Measurements from ENCODE around the gene UBR4.
"Not testable (repeated sequence)": the region's sequence is repeated elsewhere in the genome, so short reads cannot be mapped to it uniquely, and the experiment has no call there.

Gene UBR4

DNA sequence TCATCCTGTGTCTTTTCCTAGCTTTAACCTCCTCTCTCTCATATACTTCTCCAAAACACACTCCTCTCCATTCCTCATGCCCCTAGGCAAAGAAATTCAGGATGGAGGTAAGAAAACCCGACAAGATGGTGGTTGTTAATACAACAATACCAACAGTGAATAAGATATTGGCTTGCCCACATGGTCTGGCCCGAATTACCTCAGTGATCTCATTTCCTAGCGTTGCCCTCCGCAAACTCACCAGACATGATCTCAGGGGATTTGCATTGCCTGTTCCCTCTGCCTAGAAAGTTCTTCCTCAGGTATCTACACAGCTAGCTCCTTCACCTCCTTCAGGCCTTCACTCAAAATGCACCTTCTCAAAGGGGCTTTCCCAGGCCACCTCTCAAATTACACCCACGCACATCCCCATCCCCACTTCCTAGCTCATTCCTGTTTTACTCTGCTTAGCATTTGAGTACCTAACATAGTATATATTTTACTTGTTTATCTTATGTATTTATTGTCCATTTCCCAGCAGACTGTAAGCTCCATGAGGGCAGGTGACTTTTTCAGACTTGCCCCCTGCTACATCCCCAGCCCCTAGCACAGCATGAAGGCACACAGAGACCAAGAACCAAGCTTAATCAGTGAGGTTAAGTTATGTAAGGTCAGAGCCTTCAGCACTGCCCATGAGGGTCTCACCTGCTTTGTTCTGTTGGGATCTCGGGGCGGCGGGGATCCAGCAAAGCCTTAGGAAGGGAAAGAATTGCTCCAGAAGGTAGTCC is 10.2 kb upstream of the UBR4 start:
- no peak for DNase-seq (ENCODE audit: low read depth, low spot score)

DNA sequence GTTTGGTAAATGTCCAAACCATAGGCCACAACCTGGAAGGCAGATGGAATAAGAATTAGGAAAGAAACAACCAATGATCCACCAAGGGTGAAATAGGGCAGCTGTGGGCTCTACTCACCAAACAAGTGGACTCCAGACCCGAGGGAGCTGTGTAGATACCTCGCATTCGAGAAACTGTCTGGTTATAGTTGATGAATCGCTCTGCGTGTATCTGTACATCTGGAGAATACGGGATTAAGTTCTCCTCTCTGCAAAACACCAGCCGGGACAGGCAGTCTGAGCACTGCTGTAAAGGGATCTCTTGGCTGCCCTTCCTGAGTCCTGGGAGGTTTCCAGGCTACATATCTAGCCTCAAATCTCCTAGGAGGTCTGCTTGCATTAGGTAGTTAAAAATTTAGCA is 9.4 kb upstream of the UBR4 start:
- DNase-seq (ENCODE audit: low read depth, low spot score), result no peak

DNA sequence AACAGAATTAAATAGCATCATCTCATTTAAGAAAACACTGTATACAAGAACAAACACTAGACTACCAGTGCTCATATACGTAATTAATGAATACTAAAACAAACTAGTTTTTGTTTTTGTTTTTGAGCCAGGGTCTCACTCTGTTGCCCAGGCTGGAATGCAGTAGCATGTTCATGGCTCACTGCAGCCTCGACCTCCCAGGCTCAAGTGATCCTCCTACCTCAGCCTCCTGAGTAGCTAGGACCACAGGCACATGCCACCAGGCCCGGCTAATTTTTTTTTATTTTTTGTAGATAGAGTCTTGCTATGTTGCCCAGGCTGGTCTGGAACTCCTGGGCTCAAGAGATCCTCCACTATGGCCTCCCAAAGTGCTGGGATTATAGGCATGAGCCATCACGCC is 6.5 kb upstream of the UBR4 start:
- DNase-seq (ENCODE audit: low read depth, low spot score), result not testable (repeated sequence)

DNA sequence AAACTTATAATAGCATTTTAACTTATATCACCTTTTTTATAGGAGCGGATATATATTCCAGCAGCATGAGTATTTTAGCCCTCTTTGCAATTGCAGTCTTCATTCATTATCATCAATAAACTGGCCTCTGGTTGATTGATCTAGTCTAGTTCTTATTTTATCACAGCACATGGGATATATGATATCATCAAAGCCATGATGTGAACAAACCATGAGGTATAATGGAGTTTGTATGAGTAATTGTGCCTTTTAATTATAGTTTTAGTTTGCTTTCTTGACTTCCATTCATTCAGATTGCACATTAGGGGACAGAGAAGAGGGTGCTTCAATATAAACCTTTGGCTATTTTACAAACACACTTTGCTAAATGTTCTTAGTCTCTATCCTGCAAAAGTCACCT is 3.5 kb upstream of the UBR4 start:
- no peak for DNase-seq (ENCODE audit: low read depth, low spot score)

DNA sequence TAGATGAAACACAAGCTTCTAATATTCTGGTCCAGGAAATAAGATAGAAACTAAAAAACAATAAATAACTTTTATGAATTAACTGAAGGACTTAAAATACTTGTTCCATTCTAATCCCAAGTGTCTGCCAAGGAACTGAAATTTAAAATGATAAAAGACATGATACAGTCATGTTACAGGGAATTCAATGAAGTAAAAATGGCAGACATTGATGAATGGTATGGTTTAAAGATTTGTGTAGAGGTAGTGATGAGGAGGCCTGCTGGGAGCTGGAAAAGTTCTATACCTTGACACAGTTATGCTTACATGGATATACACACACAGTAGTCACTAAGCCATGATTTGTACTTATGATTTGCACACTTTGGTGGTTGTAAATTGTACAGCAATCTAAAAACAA is 2.1 kb upstream of the UBR4 start:
- no peak for DNase-seq (ENCODE audit: low read depth, low spot score)

DNA sequence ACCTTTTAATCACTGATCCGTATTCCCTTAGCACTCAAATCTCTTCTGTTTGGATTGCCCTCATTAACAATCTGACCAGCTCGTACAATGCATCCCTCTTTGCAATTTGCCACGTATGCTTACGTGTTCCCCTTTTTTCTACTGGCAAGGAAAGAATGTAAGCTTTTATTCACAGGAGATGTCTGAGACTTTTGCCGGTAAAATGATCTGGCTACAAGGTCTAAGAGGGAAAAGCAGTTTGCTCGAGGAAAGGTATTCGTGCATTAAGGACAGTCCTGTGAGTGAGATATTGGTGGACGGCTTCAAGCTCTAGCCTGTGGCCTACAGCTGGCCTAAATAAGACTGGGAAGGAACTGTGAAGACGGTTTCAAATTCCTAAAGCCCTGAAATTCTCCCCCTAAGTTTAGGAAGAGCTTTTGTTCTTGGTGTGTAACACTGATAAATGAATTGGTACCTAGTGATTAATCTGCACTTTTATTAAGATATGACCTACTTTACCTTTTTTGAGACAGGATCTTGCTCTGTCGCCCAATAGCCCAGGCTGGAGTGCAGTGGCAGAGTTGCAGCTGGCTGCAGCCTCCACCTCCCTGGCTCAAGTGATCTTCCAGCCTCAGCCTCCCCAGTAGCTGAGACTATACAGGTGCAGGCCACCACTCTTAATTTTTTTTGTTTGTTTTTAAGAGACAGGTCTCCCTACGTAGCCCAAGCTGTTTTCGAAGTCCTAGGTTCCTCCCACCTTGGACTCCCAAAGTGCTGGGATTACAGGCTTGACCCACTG is 895 bp upstream of the UBR4 start:
- DNase-seq (ENCODE audit: low read depth, low spot score), result no peak

DNA sequence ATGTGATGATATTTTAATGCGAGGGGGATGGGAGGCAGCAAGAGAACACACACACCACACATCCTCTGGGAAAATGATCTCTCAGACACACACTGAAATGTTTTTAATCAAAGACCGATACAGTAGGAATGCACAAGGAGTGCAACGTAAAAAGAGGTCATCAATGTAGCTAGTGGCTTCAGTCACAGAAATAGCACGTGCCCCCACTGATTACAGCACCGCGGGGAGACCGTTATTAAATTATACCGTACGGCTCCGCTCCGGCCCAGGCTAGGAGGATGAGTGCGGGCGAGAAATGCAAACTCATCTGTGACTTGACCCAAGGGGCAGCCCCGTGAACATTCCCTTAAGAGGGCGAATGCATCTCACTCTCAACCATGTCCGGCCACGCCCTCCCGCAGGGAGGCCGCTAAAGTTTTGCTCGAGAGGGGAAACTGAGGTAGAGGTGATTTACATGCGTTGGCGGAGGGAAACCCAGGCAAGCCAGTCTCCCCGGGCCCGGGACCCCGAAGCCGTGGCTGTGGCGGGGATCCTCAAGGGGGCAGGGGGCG is 552 bp downstream of the UBR4 start:
- DNase-seq (ENCODE audit: low read depth, low spot score), result no peak

DNA sequence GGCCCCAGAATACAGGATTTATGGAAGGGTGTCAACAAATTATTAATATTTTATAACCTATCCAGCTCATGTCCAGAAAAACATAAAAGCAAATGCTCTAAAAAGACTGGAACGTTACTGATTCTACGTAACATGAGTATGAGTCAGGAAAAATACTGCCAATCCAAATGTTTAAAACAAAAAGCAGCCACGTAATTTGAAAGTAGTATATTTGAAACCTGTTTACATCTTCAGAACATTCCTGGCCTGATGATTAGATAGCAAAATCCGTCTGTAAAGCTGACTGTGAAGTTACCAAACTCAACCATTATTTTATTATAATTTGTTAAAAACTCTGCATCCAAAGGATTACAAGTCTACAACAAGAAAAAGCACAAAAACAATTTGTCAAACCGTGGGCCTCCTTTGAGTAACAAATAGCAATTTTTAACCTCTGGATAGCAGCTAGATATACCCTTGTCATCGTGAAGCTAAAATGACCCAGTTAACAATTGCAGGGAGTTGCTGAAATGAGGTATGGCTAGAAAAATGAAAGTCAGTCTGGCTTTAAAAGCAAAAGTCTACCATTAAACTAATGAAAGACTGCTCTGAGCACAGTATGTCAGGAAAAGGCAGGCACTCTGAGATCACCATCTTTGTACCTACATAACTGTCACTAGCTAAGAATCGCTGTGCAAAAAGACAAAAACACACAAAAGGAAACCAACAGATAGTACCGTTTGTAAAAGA is 1.2 kb downstream of the UBR4 start:
- no peak for DNase-seq (ENCODE audit: low read depth, low spot score)

DNA sequence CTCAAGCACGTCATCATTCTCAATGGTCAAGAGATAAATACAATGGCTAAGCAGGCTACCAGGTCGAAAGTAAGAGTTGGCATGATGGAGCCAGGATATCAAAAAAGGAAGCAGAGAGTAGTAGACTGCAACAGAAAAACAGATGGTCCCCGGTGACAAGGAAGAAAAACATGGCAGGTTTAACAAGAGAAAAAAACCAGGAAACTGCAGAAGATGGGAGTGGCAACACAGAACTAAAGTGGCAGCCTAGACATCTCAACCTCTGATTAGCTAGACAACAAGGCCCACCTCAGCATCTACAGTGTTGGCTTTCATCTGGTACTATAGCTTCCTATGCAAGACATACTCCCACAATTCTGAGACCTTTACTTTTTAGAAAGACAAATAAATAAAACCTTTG is 3.1 kb downstream of the UBR4 start:
- DNase-seq (ENCODE audit: low read depth, low spot score), result no peak

DNA sequence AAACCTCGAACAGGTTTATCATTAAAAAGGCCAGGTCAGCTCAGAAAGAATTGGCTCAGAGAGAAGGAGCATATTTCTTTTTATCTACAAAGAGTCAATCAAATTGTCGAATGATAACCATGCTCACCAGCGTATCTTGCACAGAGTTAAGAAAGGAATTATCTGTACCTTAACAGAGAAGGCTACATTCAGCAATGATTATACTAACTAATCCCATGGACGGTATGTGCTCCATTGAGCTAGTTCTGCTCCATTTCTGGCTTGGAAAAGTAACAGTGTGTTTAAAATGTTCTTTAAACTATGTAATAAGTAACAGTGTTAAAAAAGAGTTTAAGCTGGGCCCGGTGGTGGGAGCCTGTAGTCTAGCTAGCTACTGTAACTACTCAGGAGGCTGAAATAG is 4.2 kb downstream of the UBR4 start:
- DNase-seq (ENCODE audit: low read depth, low spot score), result no peak

DNA sequence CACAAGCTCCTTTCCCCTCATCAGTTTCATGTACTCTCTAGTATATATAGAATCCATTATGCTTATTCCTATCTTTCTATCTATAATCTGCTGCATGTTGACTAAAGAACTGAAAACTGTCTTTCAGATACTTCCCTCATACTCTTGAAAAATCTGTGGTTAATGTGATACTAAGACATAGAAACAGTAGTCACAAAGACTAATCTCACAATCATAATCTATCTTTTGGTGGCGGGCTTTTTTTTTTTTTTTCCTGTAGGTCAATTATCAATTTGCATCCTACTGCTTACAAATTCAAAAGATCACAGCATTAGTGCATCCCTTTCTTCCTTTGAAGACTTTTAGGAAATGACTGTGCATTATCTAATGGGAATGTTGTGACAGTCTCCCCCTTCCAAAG is 4.7 kb downstream of the UBR4 start:
- no peak for DNase-seq (ENCODE audit: low read depth, low spot score)

DNA sequence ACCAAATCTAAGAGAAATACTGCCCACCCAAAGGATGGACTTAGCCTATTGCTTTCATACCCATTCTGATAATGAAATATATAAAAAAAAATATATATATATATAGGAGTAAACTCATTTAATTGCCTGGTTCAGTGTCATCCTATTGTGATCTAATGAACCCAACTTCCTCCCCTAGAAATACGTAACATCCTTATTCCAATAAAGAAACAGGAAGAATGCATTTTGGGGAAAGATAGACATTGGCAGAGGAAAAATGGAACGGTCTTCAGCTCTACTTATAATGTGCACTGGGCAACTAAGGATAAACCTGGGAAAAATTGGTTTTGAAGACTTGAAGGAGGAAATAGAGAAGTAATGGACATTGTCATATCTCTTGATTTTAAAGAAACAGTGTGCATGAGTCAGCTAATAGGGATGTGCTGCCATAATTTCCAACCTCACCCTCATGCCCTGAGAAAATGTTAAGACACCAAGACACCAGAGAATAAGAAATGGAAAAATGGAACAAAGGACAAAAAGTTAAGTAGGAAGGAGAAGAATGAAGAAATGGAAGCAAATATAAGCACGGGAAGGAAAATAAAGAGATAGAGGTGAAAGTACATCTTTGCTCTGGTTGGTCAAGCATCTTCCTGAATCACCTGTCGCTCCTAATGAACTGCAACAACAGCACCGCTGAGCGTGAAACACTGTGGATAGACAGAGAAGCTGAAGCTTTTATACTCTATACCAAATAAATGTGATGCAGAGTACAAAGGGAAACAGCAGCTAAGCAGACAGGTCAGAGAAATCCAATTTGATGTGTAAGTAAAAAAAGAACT is 5.4 kb downstream of the UBR4 start:
- DNase-seq (ENCODE audit: low read depth, low spot score), result no peak

DNA sequence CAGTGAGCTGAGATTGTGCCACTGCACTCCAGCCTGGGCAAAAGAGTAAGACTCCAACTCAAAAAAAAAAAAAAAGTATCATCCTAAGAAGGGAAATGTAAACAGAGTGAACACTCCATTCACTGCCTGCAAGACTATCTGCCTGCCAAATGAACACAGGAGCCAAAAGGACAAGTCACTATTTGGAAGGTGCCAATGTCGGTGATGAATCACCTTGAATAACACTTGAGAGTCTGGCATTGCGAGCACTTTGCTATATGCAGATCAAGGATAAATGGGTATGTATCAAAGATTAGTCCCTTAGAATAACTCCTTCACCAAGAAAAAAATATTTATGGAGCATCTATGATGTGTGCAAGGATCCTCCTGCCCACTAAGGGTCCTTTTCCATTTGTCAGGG is 6.6 kb downstream of the UBR4 start:
- no peak for DNase-seq (ENCODE audit: low read depth, low spot score)

DNA sequence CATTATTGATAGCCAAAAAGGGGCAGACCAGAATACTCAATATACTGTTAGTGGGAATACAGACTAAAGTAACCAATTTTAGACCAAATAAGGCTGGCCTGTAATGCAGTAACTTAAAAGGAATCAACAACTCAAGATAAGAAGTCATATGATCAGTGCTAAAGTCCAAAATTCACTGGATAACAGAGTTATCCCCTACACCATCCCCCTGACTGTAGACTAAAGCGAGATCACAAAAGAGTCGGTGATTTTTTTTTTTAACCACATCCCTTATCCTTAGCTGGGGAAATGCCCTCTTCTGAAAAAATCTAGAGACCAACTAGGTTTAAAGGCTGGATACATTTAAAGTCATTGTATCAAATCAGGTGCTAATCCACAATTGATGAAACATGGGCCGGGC is 7.7 kb downstream of the UBR4 start:
- no peak for DNase-seq (ENCODE audit: low read depth, low spot score)

DNA sequence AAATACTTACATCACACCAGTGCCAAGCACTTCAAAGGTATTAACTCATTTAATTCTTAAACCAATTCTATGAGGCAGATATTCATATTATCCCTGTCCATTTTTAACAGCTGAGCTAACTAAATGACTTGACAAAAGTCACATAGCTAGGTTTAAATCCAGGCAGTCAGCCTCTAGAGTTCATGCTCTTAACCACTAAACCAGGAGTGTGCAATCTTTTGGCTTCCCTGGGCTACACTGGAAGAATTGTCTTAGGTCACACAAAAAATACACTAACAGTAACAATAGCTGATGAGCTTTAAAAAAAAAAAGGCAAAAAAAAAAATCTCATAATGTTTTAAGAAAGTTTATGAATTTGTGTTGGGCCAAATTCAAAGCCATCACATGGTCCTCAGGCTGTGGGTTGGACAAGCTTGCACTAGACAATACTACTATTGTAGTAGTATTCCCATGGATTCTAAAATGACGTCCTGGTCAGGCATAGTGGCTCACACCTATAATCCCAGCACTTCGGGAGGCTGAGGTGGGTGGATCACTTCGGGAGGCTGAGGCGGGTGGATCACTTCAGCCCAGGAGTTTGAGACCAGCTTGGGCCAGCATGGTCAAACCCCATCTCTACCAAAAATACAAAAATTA is 10.0 kb downstream of the UBR4 start:
- no peak for DNase-seq (ENCODE audit: low read depth, low spot score)

DNA sequence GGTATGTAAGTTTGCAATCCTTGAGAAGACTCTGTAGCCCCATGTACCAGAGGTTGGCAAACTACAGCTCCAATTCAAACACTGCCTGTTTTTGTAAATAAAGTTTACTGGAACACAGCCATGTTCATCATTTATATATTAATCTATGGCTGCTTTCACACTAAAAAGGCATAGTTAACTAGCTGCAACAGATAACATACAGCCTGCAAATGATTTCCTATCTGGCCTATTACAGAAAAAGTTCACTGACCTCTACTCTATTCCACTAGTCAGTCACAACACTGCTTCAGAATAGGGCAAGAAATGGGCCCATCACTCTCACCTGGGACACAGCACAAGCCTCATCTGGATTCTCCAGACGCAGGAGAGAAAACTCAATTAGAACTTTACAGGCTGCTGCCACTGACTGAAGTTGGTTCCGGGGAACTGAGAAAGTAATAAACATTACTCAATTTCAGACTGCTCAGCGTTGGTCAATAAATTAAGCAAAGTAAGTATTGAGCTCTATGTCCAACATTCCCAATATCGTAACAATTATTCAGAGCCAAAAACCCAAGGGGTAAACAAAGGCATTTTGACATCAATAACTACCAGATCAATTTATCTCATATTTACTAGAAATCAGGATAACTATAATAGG is 10.6 kb downstream of the UBR4 start:
- DNase-seq (ENCODE audit: low read depth, low spot score), result no peak

DNA sequence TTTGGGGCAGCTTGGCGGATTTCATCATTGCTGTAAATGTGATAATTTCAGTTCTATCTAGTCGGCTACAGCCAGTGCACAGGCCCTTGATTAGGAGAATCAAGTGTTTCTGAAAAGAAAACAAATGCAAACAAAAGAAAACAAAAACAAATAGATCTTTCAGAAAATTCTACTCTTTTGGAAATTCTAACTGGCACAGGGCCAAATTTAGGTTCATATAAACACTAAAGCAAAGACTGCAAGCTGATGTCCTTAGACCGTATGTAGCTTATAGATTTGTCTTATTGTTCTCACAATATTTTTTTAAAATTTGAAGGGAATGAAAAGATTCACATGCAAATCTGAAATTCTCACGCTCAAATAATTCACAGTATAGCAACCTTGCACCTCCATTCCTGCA is 11.2 kb downstream of the UBR4 start:
- DNase-seq (ENCODE audit: low read depth, low spot score), result no peak

DNA sequence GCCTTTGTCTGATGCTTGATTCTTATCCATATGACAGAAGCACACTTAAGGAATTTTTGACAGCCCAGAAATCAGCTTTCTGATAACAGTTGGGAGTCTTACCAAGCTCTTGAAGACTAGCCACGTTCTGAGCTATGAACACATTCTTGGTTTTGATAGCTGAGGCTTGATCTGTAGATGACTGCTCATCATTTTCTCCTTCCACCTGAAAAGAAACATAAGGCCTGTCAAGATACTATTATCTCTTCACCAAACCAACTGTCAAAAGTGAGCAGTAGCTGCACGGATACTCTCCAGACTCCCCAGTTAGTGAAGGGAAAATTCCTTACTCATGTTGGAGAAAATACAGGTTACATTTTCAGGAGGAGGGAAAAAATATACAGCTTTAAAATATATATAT is 12.2 kb downstream of the UBR4 start:
- DNase-seq (ENCODE audit: low read depth, low spot score), result no peak

DNA sequence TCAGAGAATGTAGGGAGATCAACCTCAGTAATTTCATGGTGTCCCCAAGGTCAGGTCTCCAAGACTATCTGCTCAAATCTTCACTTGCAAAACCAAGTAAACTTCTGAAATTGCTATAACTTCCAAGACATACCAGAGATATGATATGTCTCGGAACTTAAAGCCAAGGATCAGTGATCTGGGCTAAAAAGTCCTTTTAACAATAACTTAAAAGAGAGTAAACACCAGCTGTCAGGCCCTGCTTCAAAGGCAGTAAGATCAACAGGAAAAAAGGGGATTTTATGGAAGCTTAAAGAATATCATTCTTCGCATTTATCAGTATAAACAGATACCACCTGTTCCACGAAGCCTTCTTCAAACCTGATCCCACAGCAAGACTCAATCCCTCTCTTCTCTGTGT is 13.7 kb downstream of the UBR4 start:
- no peak for DNase-seq (ENCODE audit: low read depth, low spot score)

DNA sequence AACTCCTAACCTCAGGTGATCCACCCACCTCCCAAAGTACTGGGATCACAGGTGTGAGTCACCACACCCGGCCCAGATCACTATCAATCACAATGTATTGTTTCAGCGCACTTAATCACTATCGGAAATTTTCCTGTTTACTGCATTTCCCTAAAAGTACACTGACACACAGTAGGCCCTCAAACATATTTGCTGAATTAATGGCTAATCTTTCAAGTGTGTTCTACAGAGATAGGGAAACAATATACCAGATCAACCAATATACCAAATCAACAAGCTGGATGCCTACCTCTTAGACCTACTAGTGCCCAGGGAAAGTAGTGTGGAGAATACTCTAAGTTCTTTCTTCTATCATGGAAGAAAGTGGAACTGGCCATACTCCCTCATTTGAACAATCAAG is 17.1 kb downstream of the UBR4 start:
- DNase-seq (ENCODE audit: low read depth, low spot score), result no peak

DNA sequence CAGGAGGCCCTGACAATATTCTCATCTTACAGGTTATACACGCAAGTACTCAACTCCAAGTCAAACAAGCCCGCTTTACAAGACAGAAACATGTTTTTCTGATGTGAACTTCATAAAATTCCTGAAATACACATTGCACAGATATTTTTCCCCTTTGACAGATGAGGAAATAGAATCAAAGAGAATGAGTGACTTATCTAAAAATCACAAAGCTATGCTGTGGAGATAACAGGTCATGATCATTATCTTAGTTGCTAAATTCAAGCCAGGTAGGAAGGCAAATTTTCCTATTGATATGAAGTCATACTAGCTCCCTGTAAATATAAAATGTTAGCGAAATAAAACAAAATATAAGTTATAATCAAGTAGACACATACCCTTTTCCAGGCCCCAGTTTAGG is 18.3 kb downstream of the UBR4 start:
- no peak for DNase-seq (ENCODE audit: low read depth, low spot score)
